Stimulated activated CD8-positive, alpha-beta memory T cell treated with anti-CD3 and anti-CD28 coated beads, Interleukin-15, amount 100 ng/mL, for 1 hour (primary cell): ENCODE data around the gene SS18L1.

ENCODE experiments used
- DNase-seq: peaks from one replicate; pipeline ENCODE4 v3.0.0-alpha.2; 2020; ENCODE audit warnings: low read depth

The SS18L1 gene

GRCh38 chr20:62195736-62196135 lies 52.2 kb downstream of the SS18L1 start:
- DNase-seq: no peak

- no peak for DNase-seq
These were observed 52.7 kb downstream of the SS18L1 start for GRCh38 chr20:62196286-62196685.

DNA sequence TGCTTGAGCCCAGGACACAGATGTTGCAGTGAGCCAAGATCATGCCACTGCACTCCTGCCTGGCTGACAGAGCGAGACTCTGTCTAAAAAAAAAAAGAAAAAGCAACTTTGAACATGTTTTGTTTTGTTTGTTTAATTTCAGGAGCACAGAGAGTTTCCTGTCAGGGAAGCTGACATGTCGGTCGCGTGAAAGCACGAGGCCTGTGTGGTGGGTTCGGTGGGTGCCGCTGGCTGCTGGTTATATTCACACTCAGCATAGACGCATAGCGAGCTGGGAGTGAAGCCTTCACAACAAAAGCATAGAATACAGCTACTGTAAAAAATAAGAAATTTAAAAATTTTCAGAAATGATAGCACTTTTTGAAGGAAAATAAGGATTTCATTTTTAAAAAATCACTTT lies 53.7 kb downstream of the SS18L1 start:
- DNase-seq: no peak

DNA sequence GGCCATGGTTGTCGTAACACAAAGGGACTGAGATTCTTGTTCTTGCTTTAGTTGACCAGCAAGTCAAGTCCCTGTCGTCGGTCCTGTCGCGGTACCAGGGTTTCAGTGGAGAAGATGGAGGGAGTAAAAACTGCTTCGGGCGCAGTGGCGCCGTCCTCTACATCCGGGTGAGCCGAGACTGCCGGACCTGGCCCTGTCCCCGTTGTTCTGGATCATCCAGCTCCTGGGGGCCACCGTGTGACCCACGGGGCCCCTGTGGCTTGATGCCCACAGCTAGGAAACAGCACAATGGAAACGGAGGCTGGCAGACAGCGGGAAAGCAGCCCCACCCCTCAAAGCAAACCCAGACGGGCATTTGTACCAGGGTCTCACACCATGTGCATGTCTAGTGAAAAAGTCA lies 54.2 kb downstream of the SS18L1 start:
- DNase-seq: no peak

DNA sequence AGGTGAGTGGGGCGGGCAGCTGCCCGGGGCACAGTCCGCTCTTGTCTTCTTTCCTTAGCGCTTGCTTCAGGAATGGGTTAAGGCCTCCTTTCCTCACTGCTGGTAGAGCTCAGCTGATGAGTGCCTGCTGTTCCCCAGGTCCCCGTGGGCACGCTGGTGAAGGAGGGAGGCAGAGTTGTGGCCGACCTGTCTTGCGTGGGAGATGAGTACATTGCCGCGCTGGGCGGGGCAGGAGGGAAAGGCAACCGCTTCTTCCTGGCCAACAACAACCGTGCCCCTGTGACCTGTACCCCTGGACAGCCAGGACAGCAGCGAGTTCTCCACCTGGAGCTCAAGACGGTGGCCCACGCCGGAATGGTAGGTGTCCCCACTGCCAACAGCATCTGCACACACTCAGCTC lies 54.9 kb downstream of the SS18L1 start:
- no peak for DNase-seq

DNA sequence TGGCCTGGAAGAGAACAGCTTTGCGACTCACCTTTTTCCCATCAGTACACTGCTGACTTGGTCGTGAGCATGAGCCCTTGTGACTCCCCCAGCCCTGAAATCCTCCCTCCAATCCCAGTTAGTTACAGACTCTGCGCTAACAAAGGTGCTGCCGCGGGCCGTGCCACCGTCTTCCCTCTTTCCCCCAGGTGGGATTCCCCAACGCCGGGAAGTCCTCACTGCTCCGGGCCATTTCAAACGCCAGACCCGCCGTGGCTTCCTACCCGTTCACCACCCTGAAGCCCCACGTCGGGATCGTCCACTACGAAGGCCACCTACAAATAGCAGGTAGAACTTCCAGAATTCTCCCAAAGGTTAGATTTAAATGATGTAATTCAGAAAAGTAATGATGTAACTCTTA lies 55.4 kb downstream of the SS18L1 start:
- no peak for DNase-seq

GRCh38 chr20:62200491-62201172 lies 57.1 kb downstream of the SS18L1 start:
- DNase-seq: no peak

DNA sequence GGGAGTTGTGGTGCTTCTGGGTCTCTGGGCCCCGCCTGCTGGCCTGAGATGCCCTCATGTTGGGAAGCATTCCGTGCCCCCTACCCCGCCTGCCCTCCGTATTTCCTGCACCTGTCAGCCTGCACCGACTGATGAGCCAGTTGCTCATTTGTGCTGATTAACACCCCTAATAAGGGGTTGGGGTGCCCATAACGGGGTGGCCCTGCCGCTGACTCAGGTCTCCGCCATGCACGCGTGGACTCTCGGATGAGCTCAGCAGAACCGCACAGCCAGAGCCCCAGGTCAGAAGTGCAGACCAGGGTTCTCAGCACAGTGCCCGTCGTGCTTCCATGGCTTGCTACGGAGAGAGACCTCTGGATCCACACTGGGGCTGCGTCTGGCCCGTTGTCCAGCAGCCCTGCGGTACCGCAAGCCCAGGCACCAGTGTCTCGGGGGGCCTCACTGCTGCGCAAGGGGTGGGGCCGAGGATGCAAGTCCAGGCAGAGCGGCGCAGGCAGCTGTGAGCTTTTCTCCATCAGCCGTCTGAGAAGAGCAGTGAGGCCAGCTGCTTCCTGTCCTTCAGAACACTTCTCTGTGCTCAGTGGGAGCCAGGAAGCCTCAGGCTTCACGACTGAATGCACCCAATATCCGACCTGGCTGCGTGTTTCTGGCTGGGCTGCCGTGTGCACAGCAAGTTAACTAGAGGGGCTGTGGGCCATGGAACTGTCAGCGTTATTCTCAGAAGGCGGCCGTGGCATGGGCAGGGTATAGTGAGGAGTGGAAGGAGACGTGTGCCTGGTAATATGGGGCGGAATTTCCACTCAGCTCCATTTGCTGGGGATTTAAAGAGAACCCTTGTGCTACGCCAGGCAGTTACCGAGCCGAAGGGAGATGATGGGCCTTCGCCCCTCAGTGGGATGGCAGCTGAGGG lies 57.9 kb downstream of the SS18L1 start:
- DNase-seq: no peak

GRCh38 chr20:62202083-62202395 lies 58.5 kb downstream of the SS18L1 start:
- no peak for DNase-seq

DNA sequence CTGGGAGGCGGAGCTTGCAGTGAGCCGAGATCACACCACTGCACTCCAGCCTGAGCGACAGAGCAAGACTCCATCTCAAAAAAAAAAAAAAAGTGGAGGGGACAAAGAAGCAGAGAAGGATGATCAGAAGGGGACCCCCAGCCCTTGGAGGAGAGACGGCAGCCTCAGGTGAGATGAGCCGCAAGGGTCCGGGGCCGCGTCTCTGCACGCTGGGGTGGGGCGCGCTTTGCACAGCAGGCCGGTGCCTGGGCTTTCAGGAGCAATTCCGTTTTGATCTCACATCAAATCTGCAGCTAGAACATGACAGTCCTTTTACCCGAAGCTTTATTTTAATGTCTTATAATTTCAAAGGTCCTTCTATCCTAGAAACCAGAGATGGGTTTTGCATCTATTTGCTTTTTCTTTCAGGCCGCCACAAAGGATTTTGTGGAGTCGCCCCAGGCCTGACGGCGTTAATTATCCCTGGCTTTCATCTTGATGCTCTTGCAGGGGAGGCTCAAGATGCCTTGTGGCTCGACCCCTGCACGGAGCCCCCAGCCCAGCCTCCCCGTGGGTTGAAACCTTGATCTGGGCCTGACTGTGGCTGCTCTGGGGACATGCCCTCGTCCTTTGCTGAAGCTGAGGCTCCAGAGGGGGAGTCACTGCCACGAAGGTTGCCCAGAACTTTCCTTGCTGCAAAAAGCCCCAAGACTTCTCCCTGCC lies 59.3 kb downstream of the SS18L1 start:
- no peak for DNase-seq

GRCh38 chr20:62203378-62204030 lies 59.9 kb downstream of the SS18L1 start:
- DNase-seq: no peak

- DNase-seq: no peak
These were observed 62.2 kb downstream of the SS18L1 start for GRCh38 chr20:62205618-62206387.

DNA sequence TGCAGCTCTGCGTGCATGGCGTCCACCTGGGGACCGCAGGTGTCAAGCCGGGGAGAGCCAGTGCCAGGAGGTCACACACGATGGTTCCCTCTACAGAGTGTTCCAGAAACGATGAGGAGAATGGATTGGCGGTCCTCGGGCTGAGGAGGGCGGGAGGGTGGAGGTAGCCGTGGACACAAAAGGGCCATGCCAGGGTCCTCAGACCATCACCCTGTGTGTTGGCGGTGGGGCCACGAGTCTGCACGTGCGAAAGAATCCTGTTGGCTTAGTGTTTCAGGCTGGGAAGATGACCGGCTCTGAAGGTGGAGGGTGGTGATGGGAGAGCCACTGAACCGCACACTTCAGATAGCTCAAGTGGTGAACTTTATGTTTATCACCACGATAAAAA lies 62.8 kb downstream of the SS18L1 start:
- no peak for DNase-seq

GRCh38 chr20:62208061-62208794 lies 64.7 kb downstream of the SS18L1 start:
- no peak for DNase-seq

DNA sequence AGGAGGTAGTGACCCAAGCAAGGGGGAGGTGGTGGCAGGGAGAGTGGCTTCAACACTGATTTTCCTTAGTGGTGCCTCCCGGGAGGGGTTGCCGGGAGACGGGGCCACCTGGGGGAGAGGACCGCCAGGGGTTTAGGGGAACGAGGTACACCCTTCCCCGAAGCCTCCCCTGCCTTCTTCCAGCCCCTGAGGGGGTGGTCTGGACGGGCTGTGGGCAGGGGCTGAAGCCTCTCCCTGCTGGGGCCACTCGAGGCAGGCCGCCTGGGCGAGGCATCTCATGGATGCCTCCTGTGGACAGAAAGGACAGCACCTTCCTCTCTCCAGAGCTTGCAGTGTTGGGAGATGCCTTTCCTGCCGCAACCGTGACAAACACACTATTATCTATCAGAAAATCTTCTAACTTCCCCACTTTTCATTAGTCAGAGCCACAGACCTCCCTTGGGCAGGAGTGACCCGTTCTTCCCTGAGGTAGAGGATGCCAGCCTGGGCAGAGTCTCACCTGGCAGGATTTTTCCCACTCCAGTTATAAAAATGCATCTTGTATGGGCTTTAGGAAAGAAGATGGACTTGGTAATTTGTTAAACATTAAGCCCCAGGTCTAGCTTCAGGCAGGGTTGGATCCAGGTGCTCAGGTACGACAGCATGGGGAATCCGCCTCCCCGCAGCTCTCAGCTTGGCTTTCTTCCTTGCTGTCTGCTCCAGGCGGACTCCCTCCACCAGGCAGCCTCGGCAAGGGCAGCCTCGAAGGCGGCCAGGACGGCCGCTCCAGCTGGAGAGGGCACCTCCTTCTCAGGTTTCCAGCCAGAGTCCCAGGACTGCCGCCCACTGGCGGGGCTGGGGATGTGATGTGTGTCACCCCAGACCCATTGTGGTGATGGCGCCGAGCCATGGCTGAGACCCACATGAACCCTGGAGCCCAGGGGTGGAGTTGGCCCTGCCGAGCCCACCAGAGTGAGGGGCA lies 65.5 kb downstream of the SS18L1 start:
- no peak for DNase-seq

- DNase-seq: no peak
These were observed 66.4 kb downstream of the SS18L1 start for GRCh38 chr20:62209850-62210495.

DNA sequence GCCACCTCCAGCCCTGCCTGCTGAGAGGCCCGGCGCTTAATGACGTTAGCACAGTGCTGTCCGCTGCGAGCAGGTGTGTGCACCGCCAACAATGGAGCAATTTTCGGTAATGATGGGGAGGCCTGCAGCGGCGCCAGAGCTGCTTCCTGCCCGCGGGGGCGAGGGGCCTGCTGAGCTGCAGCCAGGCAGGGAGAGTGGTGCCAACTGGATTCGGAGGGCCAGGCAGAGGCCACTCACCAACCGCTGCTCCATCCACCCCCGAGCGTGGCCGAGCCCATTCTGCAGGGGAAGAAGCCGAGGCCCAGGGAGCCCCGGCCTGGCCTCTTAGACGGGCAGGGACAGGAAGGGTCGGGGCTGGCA lies 66.9 kb downstream of the SS18L1 start:
- no peak for DNase-seq

DNA sequence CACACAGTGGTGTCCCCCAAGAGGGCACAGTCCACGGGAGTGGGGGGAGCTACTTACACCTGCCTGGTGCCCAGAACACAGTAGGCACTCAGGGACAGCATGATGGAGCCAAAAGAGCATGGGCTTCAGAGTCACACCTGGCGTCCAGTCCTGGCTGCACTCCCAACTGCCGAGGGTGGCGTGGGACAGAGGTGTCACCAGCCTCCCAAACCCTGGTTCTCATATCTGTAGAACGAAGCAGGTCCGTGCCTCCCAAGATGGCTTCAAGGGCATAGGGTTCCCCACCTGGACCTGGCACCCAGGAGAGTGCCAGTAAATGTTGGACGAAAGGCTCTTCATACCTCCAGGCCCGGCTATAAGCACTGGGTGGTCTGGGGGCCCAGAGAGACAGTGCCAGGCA lies 67.6 kb downstream of the SS18L1 start:
- no peak for DNase-seq

DNA sequence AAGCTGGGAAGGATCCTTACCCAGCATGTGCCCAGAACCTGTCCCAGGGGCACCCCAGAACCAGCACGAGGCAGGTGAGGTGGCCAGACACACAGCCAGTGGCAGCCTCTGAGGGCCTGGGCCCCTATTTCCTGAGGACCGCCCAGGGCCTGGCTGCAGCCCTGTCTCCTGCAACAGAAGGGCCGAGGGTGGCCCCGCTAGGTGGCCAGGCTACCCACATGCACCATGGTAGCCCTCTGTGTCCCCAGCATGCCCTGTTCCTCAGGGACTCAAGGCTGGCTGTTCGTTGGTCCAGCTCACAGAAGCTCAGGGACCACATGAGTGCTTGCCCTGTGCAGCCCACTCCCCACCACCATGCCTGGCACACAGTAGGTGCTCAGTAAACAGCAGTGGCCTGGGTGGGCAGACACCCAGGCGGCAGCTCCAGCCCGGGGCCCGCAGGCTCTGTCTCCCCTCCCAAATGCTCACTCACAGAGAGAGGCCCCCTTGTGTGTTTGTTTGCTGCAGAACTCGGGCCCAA lies 68.3 kb downstream of the SS18L1 start:
- no peak for DNase-seq
